Keratinocyte (primary cell): ENCODE results near the gene TNIK. TPM values are rescaled to one million over a fixed set of nuclear protein-coding genes. Genes with fewer than 3 reads are reported as not detected.

Experiments used
- DNase-seq: peaks from one replicate; pipeline ENCODE4 v3.0.0-alpha.2; 2011; ENCODE audit warnings: low read depth, missing footprints, low spot score
- FAIRE-seq: peaks from 2 replicates; lab custom pipeline; 2011; peaks lifted over from hg19 to GRCh38; lab: Jason Lieb, UNC
- H2AFZ ChIP-seq: 2 replicates; pipeline ENCODE4 v1.6.0; 2012; ENCODE audit warnings: low read length, control low read depth, inconsistent platforms; ENCODE audit not compliant: control insufficient read depth
- H3K27ac ChIP-seq: 2 replicates; pipeline ENCODE4 v1.5.1; 2011; ENCODE audit warnings: low read length; ENCODE audit not compliant: control insufficient read depth, insufficient read depth
- H3K27me3 ChIP-seq: 3 replicates; pipeline ENCODE4 v1.6.0; 2011; ENCODE audit warnings: low read length; ENCODE audit not compliant: control insufficient read depth, insufficient read depth; ENCODE audit errors: extremely low read depth
- H3K36me3 ChIP-seq, 2 experiments: 2 replicates in 1 of 2; 3 replicates in 1 of 2; pipeline ENCODE4 v1.5.1; 2011; ENCODE audit warnings: low read length in 2 of 2, mild to moderate bottlenecking in 1 of 2; ENCODE audit not compliant: control insufficient read depth in 2 of 2, insufficient read depth in 2 of 2; ENCODE audit errors: extremely low read depth in 1 of 2
- H3K4me1 ChIP-seq: 3 replicates; pipeline ENCODE4 v1.5.1; 2011; ENCODE audit warnings: low read length; ENCODE audit not compliant: control insufficient read depth, insufficient read depth; ENCODE audit errors: extremely low read depth
- H3K4me2 ChIP-seq: 3 replicates; pipeline ENCODE4 v1.6.0; 2011; ENCODE audit warnings: low read depth, low read length; ENCODE audit not compliant: control insufficient read depth, insufficient read depth; ENCODE audit errors: extremely low read depth
- H3K4me3 ChIP-seq, 3 experiments: fragments of 200-600 bp in 1 of 3; sonication (generic) in 1 of 3; 2 replicates in 2 of 3; 3 replicates in 1 of 3; pipeline ENCODE4 v1.5.1; 2011 to 2016; ENCODE audit warnings: low read length in 3 of 3, mild to moderate bottlenecking in 3 of 3, control low read depth in 2 of 3, inconsistent platforms in 1 of 3, low read depth in 1 of 3, mixed read lengths in 1 of 3, mixed run types in 1 of 3, moderate library complexity in 1 of 3; ENCODE audit not compliant: control insufficient read depth in 2 of 3, insufficient read depth in 2 of 3; ENCODE audit errors: extremely low read depth in 1 of 3
- H3K79me2 ChIP-seq: 2 replicates; pipeline ENCODE4 v1.6.0; 2012; ENCODE audit warnings: low read length; ENCODE audit not compliant: control insufficient read depth, insufficient read depth
- H3K9ac ChIP-seq: 3 replicates; pipeline ENCODE4 v1.6.0; 2011; ENCODE audit warnings: low read length; ENCODE audit not compliant: control insufficient read depth, insufficient read depth; ENCODE audit errors: extremely low read depth
- H3K9me1 ChIP-seq: 3 replicates; pipeline ENCODE4 v1.6.0; 2011; ENCODE audit warnings: low read length; ENCODE audit not compliant: control insufficient read depth, insufficient read depth; ENCODE audit errors: extremely low read depth
- H3K9me3 ChIP-seq: 2 replicates; pipeline ENCODE4 v1.5.1; 2012; ENCODE audit warnings: low read depth, low read length; ENCODE audit not compliant: control insufficient read depth
- H4K20me1 ChIP-seq: 3 replicates; pipeline ENCODE4 v1.6.0; 2011; ENCODE audit warnings: low read length; ENCODE audit not compliant: control insufficient read depth, insufficient read depth; ENCODE audit errors: extremely low read depth
- CTCF ChIP-seq, 3 experiments: IDR thresholded peaks in 1 of 3; conservative IDR thresholded peaks in 1 of 3; optimal IDR thresholded peaks in 1 of 3; 2 replicates in 2 of 3; 3 replicates in 1 of 3; pipeline versions ENCODE3 to v1.5.1; 2011; ENCODE audit warnings: low read length in 3 of 3, mild to moderate bottlenecking in 3 of 3, moderate library complexity in 2 of 3, control low read depth in 1 of 3, inconsistent platforms in 1 of 3; ENCODE audit not compliant: insufficient read depth in 2 of 3; ENCODE audit errors: extremely low read depth in 1 of 3
- EZH2 ChIP-seq: IDR thresholded peaks from one replicate; pipeline ENCODE4 v1.6.1; 2012; ENCODE audit warnings: inconsistent platforms, mild to moderate bottlenecking, low read length, moderate library complexity
- dilution Hi-C: fragments of 300-500 bp; cut with MboI; formaldehyde crosslinking; loops from one replicate; pipeline ENCODE4 v1.7.0; 2020; ENCODE audit warnings: low sequenced_read_pairs; ENCODE audit not compliant: extremely low pct_ligation_motif_present
- polyA plus RNA-seq, 5 experiments: library from polyadenylated mRNA; depleted of rRNA in 3 of 5; stranded (reverse) in 3 of 5; stranded (forward) in 1 of 5; unstranded in 1 of 5; fragments of >200 nt; gene quantifications; 1 replicate in 1 of 5; 2 replicates in 3 of 5; 3 replicates in 1 of 5; pipeline versions ENCODE4 v1.2.1 to v1.2.3, GENCODE V29; 2011 to 2012; ENCODE audit warnings: missing spikeins in 2 of 5, low read depth in 1 of 5, low replicate concordance in 1 of 5

TNIK gene
- polyA plus RNA-seq, 1 donor (not counting 4 experiments of a cell fraction or from before 2014, with no cell fraction given) = 4.4 TPM

- Histone ChIP-seq H3K27me3 (no peaks in the 10 kb centered on the region), H4K20me1 (no peaks in the 10 kb centered on the region), H3K4me2 (no peak overlapping the region), H3K36me3 (no peaks in the 10 kb centered on the region), H3K9me1 (no peaks in the 10 kb centered on the region), H3K4me1 (peaks cover 3% of the 10 kb centered on the region), H2AFZ (no peak overlapping the region), H3K27ac (no peak overlapping the region), H3K9ac (no peak overlapping the region), H3K4me3 (no peak overlapping the region), H3K79me2 (no peaks in the 10 kb centered on the region), H3K9me3 (no peaks in the 10 kb centered on the region)
- FAIRE-seq (no peak), DNase-seq (no peak)
- dilution Hi-C loops = no loop called here
- TF ChIP-seq EZH2 = no peak
- TF ChIP-seq CTCF (optimal IDR thresholded peaks at IDR 0.05 in 1 of 3, IDR thresholded peaks at IDR 0.05 in 1 of 3, conservative IDR thresholded peaks at IDR 0.05 in 1 of 3; ENCODE audit: extremely low read depth in 1 of 3, insufficient read depth in 2 of 3, low read length in 3 of 3) = no peak
These were observed 18.0 kb downstream of the TNIK start for GRCh38 chr3:171442184-171442583.

GRCh38 chr3:171441381-171441780, 18.8 kb downstream of the TNIK start:
- FAIRE-seq (no peak), DNase-seq (no peak)
- Histone ChIP-seq H3K27ac (no peak overlapping the region), H3K4me2 (no peak overlapping the region), H3K27me3 (no peaks in the 10 kb centered on the region), H3K79me2 (no peaks in the 10 kb centered on the region), H3K36me3 (no peaks in the 10 kb centered on the region), H3K4me1 (no peaks in the 10 kb centered on the region), H3K4me3 (no peak overlapping the region), H3K9me3 (no peaks in the 10 kb centered on the region), H3K9me1 (no peaks in the 10 kb centered on the region), H4K20me1 (no peaks in the 10 kb centered on the region), H3K9ac (no peak overlapping the region), H2AFZ (no peak overlapping the region)
- no peak for TF ChIP-seq EZH2
- TF ChIP-seq CTCF (optimal IDR thresholded peaks at IDR 0.05 in 1 of 3, IDR thresholded peaks at IDR 0.05 in 1 of 3, conservative IDR thresholded peaks at IDR 0.05 in 1 of 3; ENCODE audit: extremely low read depth in 1 of 3, insufficient read depth in 2 of 3, low read length in 3 of 3) = no peak
- dilution Hi-C loops = no loop called here
